Measurements from ENCODE around the gene ABR.

GRCh38 chr17:1022278-1023024 is 157.3 kb downstream of the ABR start:
- TF ChIP-seq CTCF (IDR thresholded peaks at IDR 0.05), result no peak
- no peak for TF ChIP-seq POLR2A (IDR thresholded peaks at IDR 0.05)
